ENCODE data around the gene ROR1.

The ROR1 gene

DNA sequence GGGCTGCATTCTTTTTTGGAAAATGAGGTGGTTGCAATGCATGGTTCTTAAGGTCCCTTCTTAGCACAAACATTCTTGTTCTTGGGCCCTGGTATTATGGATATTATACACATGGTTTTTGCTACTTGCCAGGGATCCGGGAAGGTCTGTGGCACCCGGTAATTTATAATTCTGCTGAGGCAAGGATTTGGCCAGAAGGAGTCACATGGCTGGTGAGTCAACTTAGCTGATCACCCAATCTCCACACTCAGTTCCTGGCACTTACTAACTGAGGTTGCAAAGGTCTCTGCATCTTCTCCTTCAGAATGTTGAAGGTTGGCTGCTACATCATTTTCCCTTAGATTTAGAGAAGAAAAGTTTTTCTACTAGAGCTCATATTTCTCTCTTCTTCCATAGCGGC is 112.5 kb downstream of the ROR1 start:
- Histone ChIP-seq H3K9me3 (ENCODE audit: low read depth, low read length) (no peaks in the 10 kb centered on the region), H3K27ac (no peak overlapping the region), H3K9ac (ENCODE audit: insufficient read length) (no peak overlapping the region), H3K36me3 (ENCODE audit: insufficient read depth, low read length) (no peaks in the 10 kb centered on the region), H3K4me3 (no peak overlapping the region)
- TF ChIP-seq FOXP2 (optimal IDR thresholded peaks at IDR 0.05; ENCODE audit: control extremely low read depth, extremely low read length, insufficient read depth), result no peak
- no peak for TF ChIP-seq EZH2 (IDR thresholded peaks at IDR 0.05)
- TF ChIP-seq POLR2AphosphoS5 (IDR thresholded peaks at IDR 0.05; ENCODE audit: borderline replicate concordance, low read depth, low read length), result no peak
- DNase-seq (ENCODE audit: low read depth, low spot score), result no peak

DNA sequence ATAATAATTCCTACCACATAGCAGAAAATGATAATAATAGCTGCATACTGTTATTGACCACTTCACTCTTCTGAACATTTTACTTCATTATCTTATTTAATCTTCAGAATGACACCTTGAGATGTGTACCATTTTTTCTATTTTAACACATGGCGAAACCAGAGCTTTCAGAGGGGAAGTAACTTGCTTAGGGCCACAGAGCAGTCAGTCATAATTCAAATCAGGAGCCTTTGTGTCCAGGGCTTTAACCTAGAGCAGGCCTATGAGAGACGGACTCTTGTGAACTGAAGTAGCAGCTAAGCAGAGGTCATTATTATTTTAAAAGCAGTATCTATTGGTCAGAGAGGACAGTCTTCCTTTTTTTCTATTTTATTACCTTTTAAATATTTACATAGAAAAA is 114.0 kb downstream of the ROR1 start:
- no peak for DNase-seq (ENCODE audit: low read depth, low spot score)
- Histone ChIP-seq H3K4me3 (no peak overlapping the region), H3K27ac (no peak overlapping the region), H3K36me3 (ENCODE audit: insufficient read depth, low read length) (no peaks in the 10 kb centered on the region), H3K9me3 (ENCODE audit: low read depth, low read length) (no peaks in the 10 kb centered on the region), H3K9ac (ENCODE audit: insufficient read length) (no peak overlapping the region)
- TF ChIP-seq POLR2AphosphoS5 (IDR thresholded peaks at IDR 0.05; ENCODE audit: borderline replicate concordance, low read depth, low read length) (no peak), EZH2 (IDR thresholded peaks at IDR 0.05) (no peak), FOXP2 (optimal IDR thresholded peaks at IDR 0.05; ENCODE audit: control extremely low read depth, extremely low read length, insufficient read depth) (no peak)

DNA sequence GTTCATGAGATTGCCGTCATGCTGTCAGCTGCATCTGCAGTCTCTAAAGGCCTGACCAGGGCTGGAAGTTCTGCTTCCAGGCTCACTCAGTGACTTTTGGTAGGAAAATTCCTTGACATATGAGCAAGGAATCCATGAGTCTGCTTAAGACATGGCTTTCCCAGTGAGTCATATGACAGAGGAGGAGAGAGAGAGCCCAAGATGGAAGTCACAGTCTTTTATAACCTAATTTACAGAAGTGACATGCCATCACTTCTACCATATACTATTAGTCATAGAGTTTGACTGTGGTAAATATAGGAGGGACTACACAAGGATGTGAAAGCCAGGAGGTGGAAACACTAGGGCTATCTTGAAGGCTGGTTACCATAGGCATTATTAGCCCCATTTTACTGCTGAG is 115.2 kb downstream of the ROR1 start:
- Histone ChIP-seq H3K9ac (ENCODE audit: insufficient read length) (no peak overlapping the region), H3K36me3 (ENCODE audit: insufficient read depth, low read length) (no peaks in the 10 kb centered on the region), H3K4me3 (no peak overlapping the region), H3K27ac (no peak overlapping the region), H3K9me3 (ENCODE audit: low read depth, low read length) (no peaks in the 10 kb centered on the region)
- TF ChIP-seq EZH2 (IDR thresholded peaks at IDR 0.05), result no peak
- TF ChIP-seq POLR2AphosphoS5 (IDR thresholded peaks at IDR 0.05; ENCODE audit: borderline replicate concordance, low read depth, low read length), result no peak
- no peak for TF ChIP-seq FOXP2 (optimal IDR thresholded peaks at IDR 0.05; ENCODE audit: control extremely low read depth, extremely low read length, insufficient read depth)
- DNase-seq (ENCODE audit: low read depth, low spot score), result no peak

DNA sequence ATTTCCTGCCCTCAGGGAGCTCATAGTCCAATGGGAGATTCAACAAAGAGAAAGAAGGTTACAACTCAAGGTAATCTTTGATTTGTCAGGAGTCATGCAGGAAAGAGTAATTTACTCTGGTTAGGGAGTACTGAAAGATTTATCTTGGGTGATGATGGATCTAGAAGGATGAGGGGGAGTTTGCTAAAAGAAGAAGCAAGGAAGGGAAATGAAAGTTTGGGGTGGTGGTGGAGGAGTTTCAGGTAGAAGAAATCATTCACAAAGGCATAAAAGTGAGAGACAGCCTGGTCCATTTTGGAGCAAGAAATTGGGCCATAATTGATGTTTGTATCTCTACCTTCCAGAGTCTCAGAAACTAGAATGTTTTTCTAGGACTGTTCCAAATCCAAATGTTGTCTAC is 116.7 kb downstream of the ROR1 start:
- TF ChIP-seq FOXP2 (optimal IDR thresholded peaks at IDR 0.05; ENCODE audit: control extremely low read depth, extremely low read length, insufficient read depth) (no peak), POLR2AphosphoS5 (IDR thresholded peaks at IDR 0.05; ENCODE audit: borderline replicate concordance, low read depth, low read length) (no peak), EZH2 (IDR thresholded peaks at IDR 0.05) (no peak)
- no peak overlapping the region for H3K4me3 ChIP-seq
- no peak overlapping the region for H3K27ac ChIP-seq
- no peaks in the 10 kb centered on the region for H3K9me3 ChIP-seq (ENCODE audit: low read depth, low read length)
- H3K9ac ChIP-seq (ENCODE audit: insufficient read length), result no peak overlapping the region
- H3K36me3 ChIP-seq (ENCODE audit: insufficient read depth, low read length), result no peaks in the 10 kb centered on the region
- no peak for DNase-seq (ENCODE audit: low read depth, low spot score)

DNA sequence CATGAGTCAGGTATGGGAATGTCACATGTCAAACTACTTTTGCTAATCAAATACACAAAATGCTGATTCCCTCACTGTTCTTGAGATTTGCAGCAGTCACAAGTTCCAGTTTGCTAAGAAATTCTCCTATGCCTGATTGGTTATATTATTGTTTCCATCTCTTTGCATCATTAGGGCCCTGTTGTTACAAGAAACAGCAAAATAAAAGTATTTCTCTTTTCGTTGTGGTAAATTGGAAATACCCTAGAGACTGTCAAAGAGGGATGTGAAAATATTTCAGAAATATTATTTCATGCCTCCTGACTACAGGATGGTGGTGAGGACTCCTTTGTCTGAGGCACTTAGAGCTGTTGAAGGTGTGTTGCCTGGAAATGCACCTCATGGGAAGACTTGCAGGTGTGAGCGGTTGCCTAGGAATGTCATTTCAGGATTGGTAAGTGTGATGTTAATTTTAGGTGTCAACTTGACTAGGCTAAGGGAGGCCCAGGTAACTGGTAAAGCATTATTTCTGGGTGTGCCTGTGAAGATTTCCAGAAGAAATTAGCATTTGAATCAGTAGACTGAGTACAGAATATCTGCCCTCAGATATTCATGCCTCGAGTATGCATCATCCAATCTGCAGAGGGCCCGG is 117.4 kb downstream of the ROR1 start:
- Histone ChIP-seq H3K4me3 (no peak overlapping the region), H3K36me3 (ENCODE audit: insufficient read depth, low read length) (no peaks in the 10 kb centered on the region), H3K9ac (ENCODE audit: insufficient read length) (no peak overlapping the region), H3K27ac (no peak overlapping the region), H3K9me3 (ENCODE audit: low read depth, low read length) (no peaks in the 10 kb centered on the region)
- no peak for DNase-seq (ENCODE audit: low read depth, low spot score)
- TF ChIP-seq EZH2 (IDR thresholded peaks at IDR 0.05), result no peak
- TF ChIP-seq FOXP2 (optimal IDR thresholded peaks at IDR 0.05; ENCODE audit: control extremely low read depth, extremely low read length, insufficient read depth), result no peak
- no peak for TF ChIP-seq POLR2AphosphoS5 (IDR thresholded peaks at IDR 0.05; ENCODE audit: borderline replicate concordance, low read depth, low read length)

DNA sequence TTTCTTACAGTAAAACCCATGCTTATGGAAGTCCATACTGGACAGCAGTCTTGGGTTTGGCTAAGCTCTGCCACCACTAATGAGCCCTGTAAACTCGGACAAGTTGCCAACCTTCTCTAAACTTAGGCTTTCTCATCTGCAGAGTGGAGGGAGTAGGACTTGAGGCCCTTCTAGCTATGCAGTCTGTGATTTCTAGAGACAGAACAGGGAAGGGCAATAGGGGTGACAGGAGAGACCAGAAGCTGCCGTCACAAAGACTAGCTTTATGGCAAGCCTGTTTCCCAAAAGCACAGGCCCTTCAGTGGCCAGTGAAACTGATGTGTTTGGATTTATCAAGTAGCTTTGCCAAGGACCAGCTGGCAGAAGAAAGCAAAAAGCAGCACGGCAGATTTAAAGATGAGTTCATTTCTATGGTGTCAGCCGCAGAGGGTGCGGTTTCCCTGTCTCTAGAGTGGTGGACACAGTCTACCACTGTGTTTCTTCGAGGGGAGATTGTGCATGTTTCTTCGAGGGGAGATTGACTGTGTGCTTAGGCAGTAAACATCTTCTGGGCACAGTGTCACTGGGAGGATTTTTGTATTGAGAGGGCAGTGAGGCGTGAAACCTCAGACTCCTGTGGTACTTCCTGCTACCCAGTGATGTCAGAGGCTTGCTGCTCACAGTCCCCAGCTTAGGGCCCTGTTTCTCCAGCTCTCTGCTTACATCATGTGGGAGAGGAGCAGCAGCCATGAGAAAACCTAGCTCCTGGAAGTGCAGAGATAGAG is 119.0 kb downstream of the ROR1 start:
- Histone ChIP-seq H3K27ac (no peak overlapping the region), H3K9ac (ENCODE audit: insufficient read length) (no peak overlapping the region), H3K9me3 (ENCODE audit: low read depth, low read length) (no peaks in the 10 kb centered on the region), H3K36me3 (ENCODE audit: insufficient read depth, low read length) (no peaks in the 10 kb centered on the region), H3K4me3 (no peak overlapping the region)
- DNase-seq (ENCODE audit: low read depth, low spot score), result no peak
- no peak for TF ChIP-seq POLR2AphosphoS5 (IDR thresholded peaks at IDR 0.05; ENCODE audit: borderline replicate concordance, low read depth, low read length)
- TF ChIP-seq FOXP2 (optimal IDR thresholded peaks at IDR 0.05; ENCODE audit: control extremely low read depth, extremely low read length, insufficient read depth), result no peak
- no peak for TF ChIP-seq EZH2 (IDR thresholded peaks at IDR 0.05)

DNA sequence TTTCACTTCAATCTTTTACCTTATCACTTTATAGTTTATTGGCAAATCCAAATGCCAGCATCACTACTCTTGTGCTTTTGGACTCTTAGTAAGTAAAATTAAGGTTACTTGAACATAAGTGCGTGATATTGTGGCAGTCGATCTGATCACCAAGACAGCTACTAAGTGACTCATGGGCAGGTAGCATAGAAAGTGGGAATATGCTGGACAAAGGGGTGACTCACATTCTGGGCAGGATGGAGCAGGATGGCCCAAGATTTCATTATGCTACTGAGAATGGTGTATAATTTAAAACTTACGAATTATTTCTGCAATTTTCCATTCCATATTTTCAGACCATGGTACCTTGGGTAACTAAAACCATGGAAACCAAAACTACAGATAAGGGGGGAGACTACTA is 120.2 kb downstream of the ROR1 start:
- no peak for TF ChIP-seq FOXP2 (optimal IDR thresholded peaks at IDR 0.05; ENCODE audit: control extremely low read depth, extremely low read length, insufficient read depth)
- TF ChIP-seq EZH2 (IDR thresholded peaks at IDR 0.05), result no peak
- TF ChIP-seq POLR2AphosphoS5 (IDR thresholded peaks at IDR 0.05; ENCODE audit: borderline replicate concordance, low read depth, low read length), result no peak
- Histone ChIP-seq H3K27ac (no peak overlapping the region), H3K9me3 (ENCODE audit: low read depth, low read length) (no peaks in the 10 kb centered on the region), H3K4me3 (no peak overlapping the region), H3K9ac (ENCODE audit: insufficient read length) (no peak overlapping the region), H3K36me3 (ENCODE audit: insufficient read depth, low read length) (no peaks in the 10 kb centered on the region)
- no peak for DNase-seq (ENCODE audit: low read depth, low spot score)

DNA sequence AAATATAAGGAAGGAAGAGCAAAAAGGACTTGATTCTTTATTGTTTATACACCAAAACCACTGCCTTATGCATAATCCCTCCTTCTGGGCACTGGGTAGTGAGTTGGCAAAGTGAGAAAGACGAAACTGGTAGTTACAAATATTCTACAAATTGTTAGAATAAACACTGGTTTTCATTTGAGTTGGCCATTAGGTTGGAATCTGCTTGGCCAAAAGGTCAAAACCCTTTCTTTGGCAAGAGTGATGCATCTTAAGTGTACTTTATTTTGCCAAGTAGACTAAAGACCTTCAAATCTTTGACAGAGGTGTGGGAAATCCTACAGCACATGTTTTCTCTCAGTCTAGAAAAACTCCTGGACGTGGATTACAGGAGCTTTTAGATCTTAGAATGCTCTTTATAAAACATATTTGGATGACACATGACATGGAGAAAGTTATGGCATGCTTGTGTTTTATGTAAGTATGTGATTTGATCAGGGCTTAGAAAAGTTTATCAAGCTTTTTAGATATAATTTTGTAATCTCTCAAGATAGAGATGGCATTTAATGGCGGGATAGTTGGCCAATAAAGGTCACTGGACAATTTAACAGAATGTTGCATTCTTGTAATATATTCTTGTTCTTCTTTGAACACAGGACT is 120.9 kb downstream of the ROR1 start:
- H3K36me3 ChIP-seq (ENCODE audit: insufficient read depth, low read length), result no peaks in the 10 kb centered on the region
- no peaks in the 10 kb centered on the region for H3K9me3 ChIP-seq (ENCODE audit: low read depth, low read length)
- TF ChIP-seq EZH2 (IDR thresholded peaks at IDR 0.05) (no peak), FOXP2 (optimal IDR thresholded peaks at IDR 0.05; ENCODE audit: control extremely low read depth, extremely low read length, insufficient read depth) (no peak), POLR2AphosphoS5 (IDR thresholded peaks at IDR 0.05; ENCODE audit: borderline replicate concordance, low read depth, low read length) (no peak)
- H3K27ac ChIP-seq, result no peak overlapping the region
- no peak overlapping the region for H3K9ac ChIP-seq (ENCODE audit: insufficient read length)
- no peak overlapping the region for H3K4me3 ChIP-seq
- DNase-seq (ENCODE audit: low read depth, low spot score), result no peak

Measured in SK-N-MC (cell line).